Mesenchymal stem cell (in vitro differentiated cells and primary cell): ENCODE data around the gene ASAP2.
A peak's percentile ranks its signal among the peaks of the same experiment; 100 is the strongest.
"Not testable (repeated sequence)": the region's sequence is repeated elsewhere in the genome, so short reads cannot be mapped to it uniquely, and the experiment has no call there.

Experiments used
- DNase-seq: peaks from one replicate; pipeline ENCODE4 v3.0.0-alpha.2; 2013
- H2AFZ ChIP-seq: one replicate; pipeline ENCODE4 v1.6.1; 2013; ENCODE audit warnings: low read depth, mild to moderate bottlenecking, control low read depth, inconsistent platforms, low read length, moderate library complexity
- H2AK5ac ChIP-seq: 2 replicates; pipeline ENCODE4 v1.6.1; 2013; ENCODE audit warnings: low read length, moderate library complexity, mild to moderate bottlenecking, inconsistent platforms; ENCODE audit not compliant: severe bottlenecking
- H2BK120ac ChIP-seq: one replicate; pipeline ENCODE4 v1.6.1; 2013; ENCODE audit warnings: low read depth, mild to moderate bottlenecking, inconsistent platforms, low read length, moderate library complexity
- H2BK12ac ChIP-seq, 2 experiments: one replicate each; pipeline ENCODE4 v1.6.1; 2013; ENCODE audit warnings: inconsistent platforms in 2 of 2, low read length in 2 of 2, mild to moderate bottlenecking in 2 of 2, moderate library complexity in 2 of 2, control low read depth in 1 of 2
- H2BK15ac ChIP-seq: one replicate; pipeline ENCODE4 v1.6.1; 2013; ENCODE audit warnings: mild to moderate bottlenecking, low read depth, inconsistent platforms; ENCODE audit not compliant: poor library complexity, severe bottlenecking
- H2BK5ac ChIP-seq: 2 replicates; pipeline ENCODE4 v1.6.1; 2013; ENCODE audit warnings: low read depth, mild to moderate bottlenecking, low read length, control low read depth, inconsistent platforms; ENCODE audit not compliant: poor library complexity, severe bottlenecking
- H3K14ac ChIP-seq, 2 experiments: one replicate each; pipeline ENCODE4 v1.6.1; 2013; ENCODE audit warnings: inconsistent platforms in 2 of 2, low read length in 2 of 2, control low read depth in 1 of 2, mild to moderate bottlenecking in 1 of 2, moderate library complexity in 1 of 2
- H3K18ac ChIP-seq, 2 experiments: one replicate each; pipeline ENCODE4 v1.6.1; 2013; ENCODE audit warnings: inconsistent platforms in 2 of 2, low read length in 2 of 2, control low read depth in 1 of 2, low read depth in 1 of 2, mild to moderate bottlenecking in 1 of 2
- H3K23ac ChIP-seq, 2 experiments: one replicate each; pipeline ENCODE4 v1.6.1; 2013; ENCODE audit warnings: inconsistent platforms in 2 of 2, low read length in 2 of 2, mild to moderate bottlenecking in 2 of 2, moderate library complexity in 2 of 2, control low read depth in 1 of 2
- H3K27ac ChIP-seq: 2 replicates; pipeline ENCODE4 v1.5.1; 2013; ENCODE audit warnings: mild to moderate bottlenecking, moderate library complexity, low read length, control low read depth, inconsistent platforms; ENCODE audit not compliant: poor library complexity, severe bottlenecking
- H3K27me3 ChIP-seq, 2 experiments: 2 replicates each; pipeline versions ENCODE4 v1.6.1 to v1.7.0; 2013; ENCODE audit warnings: low read length in 2 of 2, mild to moderate bottlenecking in 2 of 2, moderate library complexity in 2 of 2, control low read depth in 1 of 2, inconsistent platforms in 1 of 2; ENCODE audit not compliant: control insufficient read depth in 1 of 2, insufficient read depth in 1 of 2
- H3K36me3 ChIP-seq, 2 experiments: 2 replicates each; pipeline versions ENCODE4 v1.6.1 to v1.7.0; 2013; ENCODE audit warnings: low read length in 2 of 2, control low read depth in 1 of 2, inconsistent platforms in 1 of 2, low read depth in 1 of 2, mild to moderate bottlenecking in 1 of 2; ENCODE audit not compliant: insufficient read depth in 2 of 2, control insufficient read depth in 1 of 2
- H3K4ac ChIP-seq, 2 experiments: one replicate each; pipeline ENCODE4 v1.6.1; 2013; ENCODE audit warnings: inconsistent platforms in 2 of 2, low read length in 2 of 2, mild to moderate bottlenecking in 2 of 2, moderate library complexity in 2 of 2, control low read depth in 1 of 2, low read depth in 1 of 2
- H3K4me1 ChIP-seq: 2 replicates; pipeline ENCODE4 v1.6.1; 2013; ENCODE audit warnings: low read depth, low read length, control low read depth; ENCODE audit not compliant: control insufficient read depth, insufficient read depth
- H3K4me2 ChIP-seq: 2 replicates; pipeline ENCODE4 v1.6.1; 2013; ENCODE audit warnings: low read length, mild to moderate bottlenecking, inconsistent platforms; ENCODE audit not compliant: poor library complexity, severe bottlenecking
- H3K4me3 ChIP-seq, 2 experiments: 2 replicates each; pipeline versions ENCODE4 v1.5.1 to v1.7.0; 2013; ENCODE audit warnings: low read length in 2 of 2, mild to moderate bottlenecking in 2 of 2, control low read depth in 1 of 2, low read depth in 1 of 2; ENCODE audit not compliant: insufficient read depth in 1 of 2
- H3K79me1 ChIP-seq: replicated peaks from 2 replicates; pipeline ENCODE4 v1.6.1; 2013; ENCODE audit warnings: mild to moderate bottlenecking, control low read depth, low read length, inconsistent platforms; ENCODE audit not compliant: poor library complexity, severe bottlenecking
- H3K9ac ChIP-seq: 2 replicates; pipeline ENCODE4 v1.7.0; 2013; ENCODE audit warnings: mild to moderate bottlenecking, low read length, moderate library complexity
- H3K9me3 ChIP-seq: 2 replicates; pipeline ENCODE4 v1.7.0; 2013; ENCODE audit warnings: mild to moderate bottlenecking, low read length; ENCODE audit not compliant: control insufficient read depth
- H4K8ac ChIP-seq: one replicate; pipeline ENCODE4 v1.6.1; 2013; ENCODE audit warnings: inconsistent platforms, mild to moderate bottlenecking, low read length, moderate library complexity
- H4K91ac ChIP-seq: one replicate; pipeline ENCODE4 v1.6.1; 2013; ENCODE audit warnings: mild to moderate bottlenecking, low read length, inconsistent platforms
- WGBS: methylation state at CpG from one replicate; pipeline ENCODE4 v1.1.7; 2013; ENCODE audit warnings: mixed read lengths; 5-methylcytosine and 5-hydroxymethylcytosine counted together

Gene ASAP2

GRCh38 chr2:9215680-9216079 is 9.1 kb downstream of the ASAP2 start:
- Histone ChIP-seq H3K79me1 (peaks cover 31% of the 10 kb centered on the region), H3K27ac (no peak overlapping the region), H3K9ac (no peak overlapping the region), H3K36me3 (peaks cover 0 to 8% of the 10 kb centered on the region in 2 experiments), H3K18ac (no peak overlapping the region), H2AFZ (no peak overlapping the region), H2AK5ac (no peak overlapping the region), H2BK15ac (no peak overlapping the region), H4K8ac (no peak overlapping the region), H3K14ac (no peak overlapping the region), H2BK120ac (no peak overlapping the region), H3K4me1 (peaks cover 16% of the 10 kb centered on the region), H3K27me3 (no peaks in the 10 kb centered on the region), H3K23ac (no peak overlapping the region), H3K4ac (no peak overlapping the region), H2BK5ac (no peak overlapping the region), H3K4me2 (no peak overlapping the region), H2BK12ac (no peak overlapping the region), H3K4me3 (no peak overlapping the region), H3K9me3 (no peaks in the 10 kb centered on the region), H4K91ac (no peak overlapping the region)
- DNase-seq = no peak
- WGBS = 97% methylated on average over 4 of the region's 4 CpGs

GRCh38 chr2:9216143-9216542 is 9.5 kb downstream of the ASAP2 start:
- 100% methylated on average over 1 of the region's 2 CpGs for WGBS

DNA sequence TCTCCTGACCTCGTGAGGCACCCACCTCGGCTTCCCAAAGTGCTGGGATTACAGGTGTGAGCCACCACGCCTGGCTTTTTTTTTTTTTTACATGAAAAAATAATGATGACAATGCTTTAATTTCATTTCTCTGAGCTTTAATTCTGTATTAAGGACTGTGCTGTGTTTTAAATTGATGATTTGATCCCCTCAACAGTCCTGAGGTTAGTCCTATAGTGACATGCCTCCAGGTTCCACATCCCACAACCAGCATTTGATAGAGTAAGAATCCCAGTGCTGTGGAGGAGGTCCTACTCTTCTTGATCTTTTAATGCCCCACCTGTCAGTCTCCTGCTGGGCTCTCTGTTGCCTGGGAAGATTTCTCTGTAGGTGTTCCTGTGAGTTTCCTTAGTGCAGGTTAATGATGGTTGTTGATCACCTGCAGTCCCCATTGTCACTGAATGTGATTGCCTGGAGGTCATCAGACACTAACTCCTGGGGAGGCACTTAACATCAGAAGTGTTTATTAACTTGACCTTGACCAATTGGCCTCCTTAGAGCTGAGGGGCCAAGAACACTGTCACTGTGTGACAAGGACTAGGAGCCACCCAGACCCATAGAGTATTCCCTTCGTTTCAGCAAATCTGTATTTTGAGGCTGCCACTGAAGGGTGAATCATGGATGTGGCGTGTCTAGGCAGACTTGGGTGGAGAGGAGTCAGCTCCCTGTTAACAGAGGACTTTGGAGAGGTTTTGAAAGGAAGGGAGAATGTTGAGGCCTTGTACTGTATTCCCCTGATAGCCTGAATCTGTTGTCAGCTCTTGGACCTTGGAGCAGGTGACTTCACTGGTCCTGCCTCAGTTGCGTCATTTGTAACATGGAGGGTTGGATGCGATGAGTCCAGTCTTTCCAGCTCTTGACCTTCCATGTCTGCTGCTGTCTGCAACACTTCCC is 11.5 kb downstream of the ASAP2 start:
- Histone ChIP-seq H3K4me1 (peaks cover 14% of the 10 kb centered on the region), H3K4me2 (no peak overlapping the region), H3K23ac (no peak overlapping the region), H2BK5ac (peak overlapping the region; percentile 1), H2BK15ac (no peak overlapping the region), H2AFZ (no peak overlapping the region), H4K91ac (peak overlapping the region; percentile 88), H3K4ac (peak overlapping the region; percentile 57 to 82), H3K4me3 (no peak overlapping the region), H3K18ac (peak overlapping the region; percentile 88 to 89), H3K27ac (no peak overlapping the region), H2BK12ac (peak overlapping the region; percentile 70 to 90), H2BK120ac (peak overlapping the region; percentile 6), H2AK5ac (peak overlapping the region; percentile 56), H3K14ac (no peak overlapping the region), H4K8ac (peak overlapping the region; percentile 75), H3K79me1 (peaks cover 24% of the 10 kb centered on the region), H3K27me3 (no peaks in the 10 kb centered on the region), H3K9me3 (no peaks in the 10 kb centered on the region), H3K9ac (no peak overlapping the region), H3K36me3 (no peaks in the 10 kb centered on the region)
- DNase-seq = peak; percentile 46
- 87% methylated on average over 4 of the region's 7 CpGs for WGBS

More at GRCh38 chr2:9216143-9216542, 9.5 kb downstream of the ASAP2 start:
- not testable (repeated sequence) for H2AK5ac ChIP-seq, H3K27ac ChIP-seq, H3K4ac ChIP-seq, H2AFZ ChIP-seq, H3K27me3 ChIP-seq, H2BK15ac ChIP-seq, H4K91ac ChIP-seq, H3K23ac ChIP-seq, H3K4me3 ChIP-seq, H3K9me3 ChIP-seq, H2BK12ac ChIP-seq, H3K14ac ChIP-seq, H4K8ac ChIP-seq, DNase-seq, H2BK5ac ChIP-seq, H3K9ac ChIP-seq, H3K4me2 ChIP-seq, H2BK120ac ChIP-seq, H3K18ac ChIP-seq, H3K36me3 ChIP-seq
- Histone ChIP-seq H3K4me1 (peaks cover 16% of the 10 kb centered on the region), H3K79me1 (peaks cover 31% of the 10 kb centered on the region)

GRCh38 chr2:9219027-9219445 is 12.4 kb downstream of the ASAP2 start:
- DNase-seq = peak; percentile 71
- Histone ChIP-seq H2BK120ac (no peak overlapping the region), H3K18ac (peak overlapping the region in 1 of 2 experiments; percentile 2), H3K23ac (no peak overlapping the region), H3K4me2 (no peak overlapping the region), H2BK12ac (no peak overlapping the region), H4K91ac (no peak overlapping the region), H2AK5ac (no peak overlapping the region), H3K4me1 (peaks cover 13% of the 10 kb centered on the region), H3K4me3 (no peak overlapping the region), H3K9me3 (no peaks in the 10 kb centered on the region), H2BK15ac (no peak overlapping the region), H3K27ac (no peak overlapping the region), H3K79me1 (peaks cover 18% of the 10 kb centered on the region), H3K14ac (no peak overlapping the region), H3K4ac (no peak overlapping the region), H3K9ac (no peak overlapping the region), H4K8ac (no peak overlapping the region), H2AFZ (no peak overlapping the region), H3K36me3 (no peaks in the 10 kb centered on the region), H3K27me3 (no peaks in the 10 kb centered on the region), H2BK5ac (no peak overlapping the region)
- 38% methylated on average over 4 of the region's 4 CpGs for WGBS
